Tibial artery (tissue), 4 donors: ENCODE data around the gene PCARE.

Experiments
- DNase-seq, 2 donors: peaks; one replicate each; pipeline ENCODE4 v3.0.0-alpha.2; 2019
- H3K27ac ChIP-seq, 2 donors: fragments of 200-600 bp; sonication (generic) in 1 of 2; 1 replicate in 1 of 2; 2 replicates in 1 of 2; pipeline ENCODE4 v1.5.1; 2018 to 2019; ENCODE audit warnings: mild to moderate bottlenecking in 1 of 2
- H3K27me3 ChIP-seq, 2 donors: fragments of 200-600 bp; sonication (generic) in 1 of 2; one replicate each; pipeline versions ENCODE4 v1.5.1 to v1.6.0; 2016 to 2019
- H3K36me3 ChIP-seq, 3 donors: fragments of 200-600 bp; sonication (generic) in 2 of 3; one replicate each; pipeline ENCODE4 v1.5.1; 2016 to 2019; ENCODE audit warnings: mild to moderate bottlenecking in 2 of 3
- H3K4me1 ChIP-seq, 4 donors: fragments of 200-600 bp; sonication (generic) in 2 of 4; 1 replicate in 3 of 4; 2 replicates in 1 of 4; pipeline ENCODE4 v1.5.1; 2016 to 2019
- H3K4me3 ChIP-seq, 2 donors: fragments of 200-600 bp; sonication (generic) in 1 of 2; 1 replicate in 1 of 2; 2 replicates in 1 of 2; pipeline ENCODE4 v1.5.1; 2018 to 2019; ENCODE audit warnings: mild to moderate bottlenecking in 2 of 2
- H3K9me3 ChIP-seq, 3 donors: fragments of 200-600 bp; sonication (generic) in 1 of 3; one replicate each; pipeline ENCODE4 v1.5.1; 2016 to 2019
- CTCF ChIP-seq, 2 experiments: fragments of 200-600 bp in 1 of 2; fragments of 450-650 bp in 1 of 2; IDR thresholded peaks; one replicate each; pipeline ENCODE4 v1.5.1; 2017 to 2019; ENCODE audit warnings: antibody characterized with exemption in 2 of 2, mild to moderate bottlenecking in 1 of 2, moderate library complexity in 1 of 2
- intact Hi-C: fragments of 100-400 bp; cut with DNase I; formaldehyde crosslinking; loops from one replicate; pipeline ENCODE4 v1.15.0; 2023; ENCODE audit warnings: low total_unique reads

Gene PCARE

DNA sequence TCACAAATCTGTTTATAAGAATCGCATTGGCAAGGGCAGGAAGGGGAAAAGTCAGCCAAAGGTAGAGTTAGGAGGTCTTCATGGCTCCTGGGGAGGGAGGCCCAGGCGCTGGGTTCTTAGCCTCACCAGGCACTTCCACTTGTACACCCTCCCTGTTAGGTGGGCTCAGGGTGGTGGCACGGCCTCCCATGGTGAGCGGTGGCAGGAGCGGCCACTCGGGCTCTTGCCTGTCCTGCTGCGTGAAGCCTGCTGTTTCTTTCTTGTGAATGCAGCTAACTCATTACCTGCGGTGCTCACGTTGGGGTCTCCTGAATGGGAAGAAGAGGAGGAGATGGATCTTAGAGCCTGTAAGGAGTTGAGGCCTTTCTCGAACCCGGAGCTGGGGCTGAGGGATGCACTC lies 52.4 kb downstream of the PCARE start:
- H3K36me3 ChIP-seq, result no peaks in the 10 kb centered on the region
- intact Hi-C loops, result no loop called here

GRCh38 chr2:29017716-29018435 lies 56.4 kb downstream of the PCARE start:
- H3K36me3 ChIP-seq, result no peaks in the 10 kb centered on the region
- intact Hi-C loops, result no loop called here
- no peaks in the 10 kb centered on the region for H3K9me3 ChIP-seq
- no peak for TF ChIP-seq CTCF (IDR thresholded peaks at IDR 0.05)
- H3K27me3 ChIP-seq, result no peaks in the 10 kb centered on the region
- DNase-seq, result no peak
- H3K27ac ChIP-seq, result no peak overlapping the region
- no peak overlapping the region for H3K4me3 ChIP-seq
- H3K4me1 ChIP-seq, result peaks cover 0 to 6% (median 1%) of the 10 kb centered on the region in 4 donors

More for the DNA sequence above, 52.4 kb downstream of the PCARE start:
- no peak overlapping the region for H3K27ac ChIP-seq
- H3K4me1 ChIP-seq, result no peaks in the 10 kb centered on the region
- H3K27me3 ChIP-seq, result no peaks in the 10 kb centered on the region
- H3K9me3 ChIP-seq, result no peaks in the 10 kb centered on the region
- no peak for DNase-seq
- TF ChIP-seq CTCF (IDR thresholded peaks at IDR 0.05), result no peak
- H3K4me3 ChIP-seq, result no peak overlapping the region

DNA sequence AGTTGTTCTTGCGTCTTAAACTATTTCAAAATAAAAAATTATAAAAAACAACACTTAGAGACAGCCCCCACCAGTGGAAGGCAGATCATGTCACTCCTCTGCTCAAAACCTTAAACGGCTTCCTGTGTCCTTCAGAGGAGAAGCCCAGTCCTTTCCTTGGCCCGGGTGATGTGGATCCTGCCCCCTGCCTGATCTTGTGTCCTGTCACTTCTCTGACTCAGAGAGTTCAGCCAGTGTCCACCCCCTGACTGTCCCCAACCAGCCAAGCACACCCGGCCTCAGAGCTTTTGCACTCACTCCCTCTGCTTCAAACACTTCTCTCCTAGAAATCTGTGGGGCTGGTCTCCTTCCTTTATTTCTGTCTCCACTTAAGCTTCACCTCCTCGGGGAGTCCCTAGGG lies 57.8 kb downstream of the PCARE start:
- no peak for DNase-seq
- Histone ChIP-seq H3K27me3 (no peaks in the 10 kb centered on the region), H3K36me3 (no peaks in the 10 kb centered on the region), H3K4me3 (no peak overlapping the region), H3K9me3 (no peaks in the 10 kb centered on the region), H3K27ac (no peak overlapping the region), H3K4me1 (peaks cover 0 to 11% (median 1%) of the 10 kb centered on the region in 4 donors)
- intact Hi-C loops, result no loop called here
- no peak for TF ChIP-seq CTCF (IDR thresholded peaks at IDR 0.05)

DNA sequence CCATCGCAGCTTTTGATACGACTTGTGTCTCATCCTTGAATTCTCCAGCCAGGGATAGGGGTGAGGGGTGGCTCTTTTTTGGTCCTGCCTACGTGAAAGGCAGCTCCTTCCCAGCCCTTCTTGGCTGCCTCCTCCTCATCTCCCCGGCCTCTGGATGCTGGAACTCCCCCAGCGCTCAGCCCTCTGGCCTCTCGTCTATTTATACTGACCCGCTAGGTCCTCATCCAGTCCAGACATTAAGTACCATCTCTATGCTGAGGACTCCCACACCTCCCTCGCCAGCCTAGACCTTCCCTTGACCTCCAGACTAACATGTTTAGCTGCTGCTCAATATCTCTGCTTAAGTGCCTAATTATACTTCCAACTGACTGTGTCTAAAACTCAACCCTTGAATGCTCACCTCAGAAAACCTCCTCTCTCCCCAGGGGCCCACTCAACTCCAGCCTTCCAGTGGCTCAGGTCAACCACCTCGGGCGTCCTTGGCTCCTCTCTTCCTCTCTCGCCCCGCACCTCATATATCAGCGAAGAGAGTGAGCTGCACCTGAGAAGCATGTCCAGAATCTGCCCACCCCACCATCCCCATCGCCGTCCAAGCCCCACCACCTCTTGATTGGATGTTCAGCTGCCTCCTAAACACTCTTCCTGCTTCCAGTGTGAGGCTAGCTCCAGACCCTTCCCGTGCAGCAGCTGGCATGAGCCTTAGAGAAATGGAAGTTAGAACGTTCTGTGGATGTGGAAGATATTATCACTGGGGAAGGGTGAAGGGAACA lies 58.4 kb downstream of the PCARE start:
- H3K4me3 ChIP-seq, result no peak overlapping the region
- H3K27ac ChIP-seq, result no peak overlapping the region
- H3K27me3 ChIP-seq, result peaks cover 0 to 5% of the 10 kb centered on the region in 2 donors
- H3K9me3 ChIP-seq, result no peaks in the 10 kb centered on the region
- peaks cover 0 to 11% (median 1%) of the 10 kb centered on the region in 4 donors for H3K4me1 ChIP-seq
- no peaks in the 10 kb centered on the region for H3K36me3 ChIP-seq
- intact Hi-C loops, result no loop called here
- DNase-seq, result no peak
- no peak for TF ChIP-seq CTCF (IDR thresholded peaks at IDR 0.05)

GRCh38 chr2:29014811-29015421 lies 59.4 kb downstream of the PCARE start:
- H3K27me3 ChIP-seq, result peaks cover 0 to 14% of the 10 kb centered on the region in 2 donors
- H3K4me1 ChIP-seq, result peaks cover 0 to 11% (median 1%) of the 10 kb centered on the region in 4 donors
- intact Hi-C loops, result no loop called here
- DNase-seq, result no peak
- H3K27ac ChIP-seq, result no peak overlapping the region
- H3K9me3 ChIP-seq, result no peaks in the 10 kb centered on the region
- no peak overlapping the region for H3K4me3 ChIP-seq
- no peaks in the 10 kb centered on the region for H3K36me3 ChIP-seq
- TF ChIP-seq CTCF (IDR thresholded peaks at IDR 0.05), result no peak
